Measurements from ENCODE around the gene SLC6A20. TPM values are rescaled to one million over a fixed set of nuclear protein-coding genes. Genes with fewer than 3 reads are reported as not detected.
A peak's percentile ranks its signal among the peaks of the same experiment; 100 is the strongest.

The SLC6A20 gene
- total and polyA plus RNA-seq, 2 of the 13 experiments (the other 11 are each of a cell fraction or from before 2014, with no cell fraction given) = not detected

GRCh38 chr3:45841757-45842491, 45.6 kb upstream of the SLC6A20 start, which contains the start of gene LZTFL1 (continued):
- peak; percentile 60; the same call in 1 of the 2 replicates for TF ChIP-seq ZNF142 (CRISPR knock-in tag; IDR thresholded peaks at IDR 0.05)
- no peak for TF ChIP-seq FOXA1 (IDR thresholded peaks at IDR 0.05)
- peak; percentile 9; the same call in 1 of the 2 replicates for TF ChIP-seq FOXA1 (CRISPR knock-in tag; IDR thresholded peaks at IDR 0.05)
- TF ChIP-seq GMEB1 (CRISPR knock-in tag; IDR thresholded peaks at IDR 0.05; ENCODE audit: borderline replicate concordance) = peak; percentile 46; the same call in 1 of the 2 replicates
- no peak for TF ChIP-seq SOX6 (IDR thresholded peaks at IDR 0.05)
- TF ChIP-seq SOX6 (CRISPR knock-in tag; IDR thresholded peaks at IDR 0.05) = peak; percentile 54
- no peak for TF ChIP-seq EEA1 (CRISPR knock-in tag; IDR thresholded peaks at IDR 0.05; ENCODE audit: borderline replicate concordance)
- no peak for TF ChIP-seq HMG20A (CRISPR knock-in tag; IDR thresholded peaks at IDR 0.05; ENCODE audit: borderline replicate concordance)
- no peak for TF ChIP-seq HNF1A (IDR thresholded peaks at IDR 0.05; ENCODE audit: low read depth)
- TF ChIP-seq HNF1A (CRISPR knock-in tag; IDR thresholded peaks at IDR 0.05; ENCODE audit: borderline replicate concordance) = peak; percentile 67; the same call in 1 of the 2 replicates
- 0 out of 2 replicates have a peak, but pooled peaks have one; percentile 71 for TF ChIP-seq ZNF879 (CRISPR knock-in tag; IDR thresholded peaks at IDR 0.05)
- TF ChIP-seq POGZ (CRISPR knock-in tag; IDR thresholded peaks at IDR 0.05) = peak; percentile 98
- peak; percentile 68; the same call in 1 of the 2 replicates for TF ChIP-seq NR0B2 (CRISPR knock-in tag; IDR thresholded peaks at IDR 0.05)
- peak; percentile 72 for TF ChIP-seq HDAC2 (CRISPR knock-in tag; IDR thresholded peaks at IDR 0.05)
- TF ChIP-seq ZNF816 (CRISPR knock-in tag; IDR thresholded peaks at IDR 0.05; ENCODE audit: borderline replicate concordance) = no peak
- no peak for TF ChIP-seq REL (CRISPR knock-in tag; conservative IDR thresholded peaks at IDR 0.05)
